ACC112 (cell line): Measurements from ENCODE around the gene C4orf50.

Experiments
- H2AFZ ChIP-seq: fragments of 200-600 bp; sonication (generic); one replicate; pipeline ENCODE4 v1.6.0; 2017; ENCODE audit warnings: antibody characterized with exemption, low read length; ENCODE audit not compliant: unreplicated experiment
- H3K27ac ChIP-seq: fragments of 200-600 bp; sonication (generic); 2 replicates; pipeline ENCODE4 v1.5.1; 2014; ENCODE audit warnings: low read depth, mild to moderate bottlenecking, antibody characterized with exemption, low read length, moderate library complexity
- H3K27me3 ChIP-seq: fragments of 200-600 bp; sonication (generic); 2 replicates; pipeline ENCODE4 v1.6.1; 2014; ENCODE audit warnings: mild to moderate bottlenecking, antibody characterized with exemption, low read length, moderate library complexity, mixed read lengths; ENCODE audit not compliant: insufficient read depth
- H3K36me3 ChIP-seq: fragments of 200-600 bp; sonication (generic); 2 replicates; pipeline ENCODE4 v1.6.1; 2016; ENCODE audit warnings: mild to moderate bottlenecking, antibody characterized with exemption, low read length, moderate library complexity, mixed read lengths; ENCODE audit not compliant: insufficient read depth
- H3K4me1 ChIP-seq: fragments of 200-600 bp; sonication (generic); one replicate; pipeline ENCODE4 v1.6.1; 2016; ENCODE audit warnings: low read length, mixed read lengths; ENCODE audit not compliant: insufficient read depth, unreplicated experiment, control insufficient read depth
- H3K4me3 ChIP-seq: fragments of 200-600 bp; sonication (generic); 2 replicates; pipeline ENCODE4 v1.5.1; 2014; ENCODE audit warnings: mild to moderate bottlenecking, low read depth, low read length
- H3K79me2 ChIP-seq: fragments of 200-600 bp; sonication (generic); one replicate; pipeline ENCODE4 v1.6.0; 2016; ENCODE audit warnings: low read length; ENCODE audit not compliant: control insufficient read depth, unreplicated experiment, insufficient read depth

Gene C4orf50

GRCh38 chr4:6055030-6055429 is 36.8 kb upstream of the C4orf50 start:
- H2AFZ ChIP-seq: no peak overlapping the region
- no peaks in the 10 kb centered on the region for H3K4me1 ChIP-seq
- no peaks in the 10 kb centered on the region for H3K36me3 ChIP-seq
- H3K27ac ChIP-seq: no peak overlapping the region
- no peaks in the 10 kb centered on the region for H3K79me2 ChIP-seq
- peaks cover 24% of the 10 kb centered on the region for H3K27me3 ChIP-seq
- no peak overlapping the region for H3K4me3 ChIP-seq

- Histone ChIP-seq H3K4me3 (no peak overlapping the region), H3K79me2 (no peaks in the 10 kb centered on the region), H3K36me3 (no peaks in the 10 kb centered on the region), H3K4me1 (no peaks in the 10 kb centered on the region), H3K27ac (no peak overlapping the region), H3K27me3 (peaks cover 24% of the 10 kb centered on the region), H2AFZ (no peak overlapping the region)
These were observed 36.1 kb upstream of the C4orf50 start for GRCh38 chr4:6054162-6054922.

- H3K27ac ChIP-seq: no peak overlapping the region
- no peaks in the 10 kb centered on the region for H3K36me3 ChIP-seq
- no peak overlapping the region for H2AFZ ChIP-seq
- H3K79me2 ChIP-seq: no peaks in the 10 kb centered on the region
- H3K27me3 ChIP-seq: peaks cover 24% of the 10 kb centered on the region
- no peak overlapping the region for H3K4me3 ChIP-seq
- no peaks in the 10 kb centered on the region for H3K4me1 ChIP-seq
These were observed 34.4 kb upstream of the C4orf50 start for GRCh38 chr4:6052679-6053078.

- H3K27ac ChIP-seq: no peak overlapping the region
- H3K36me3 ChIP-seq: no peaks in the 10 kb centered on the region
- H2AFZ ChIP-seq: no peak overlapping the region
- no peaks in the 10 kb centered on the region for H3K4me1 ChIP-seq
- no peak overlapping the region for H3K4me3 ChIP-seq
- H3K79me2 ChIP-seq: no peaks in the 10 kb centered on the region
- peaks cover 24% of the 10 kb centered on the region for H3K27me3 ChIP-seq
These were observed 32.3 kb upstream of the C4orf50 start for GRCh38 chr4:6050551-6050950.

GRCh38 chr4:6049985-6050384 is 31.8 kb upstream of the C4orf50 start:
- Histone ChIP-seq H3K79me2 (no peaks in the 10 kb centered on the region), H3K4me1 (no peaks in the 10 kb centered on the region), H3K27ac (no peak overlapping the region), H3K36me3 (no peaks in the 10 kb centered on the region), H3K4me3 (no peak overlapping the region), H2AFZ (no peak overlapping the region), H3K27me3 (peaks cover 24% of the 10 kb centered on the region)

- Histone ChIP-seq H3K36me3 (no peaks in the 10 kb centered on the region), H3K27me3 (peaks cover 24% of the 10 kb centered on the region), H3K4me3 (no peak overlapping the region), H3K4me1 (no peaks in the 10 kb centered on the region), H2AFZ (no peak overlapping the region), H3K79me2 (no peaks in the 10 kb centered on the region), H3K27ac (no peak overlapping the region)
These were observed 31.0 kb upstream of the C4orf50 start for GRCh38 chr4:6049278-6049677.

- Histone ChIP-seq H3K27ac (no peak overlapping the region), H2AFZ (no peak overlapping the region), H3K79me2 (no peaks in the 10 kb centered on the region), H3K4me1 (no peaks in the 10 kb centered on the region), H3K4me3 (no peak overlapping the region), H3K27me3 (peaks cover 21% of the 10 kb centered on the region), H3K36me3 (no peaks in the 10 kb centered on the region)
These were observed 30.3 kb upstream of the C4orf50 start for GRCh38 chr4:6048537-6048936.

- Histone ChIP-seq H3K4me1 (no peaks in the 10 kb centered on the region), H3K4me3 (no peak overlapping the region), H3K27me3 (peaks cover 13% of the 10 kb centered on the region), H2AFZ (no peak overlapping the region), H3K79me2 (no peaks in the 10 kb centered on the region), H3K27ac (no peak overlapping the region), H3K36me3 (no peaks in the 10 kb centered on the region)
These were observed 29.0 kb upstream of the C4orf50 start for GRCh38 chr4:6047130-6047673.

- no peaks in the 10 kb centered on the region for H3K4me1 ChIP-seq
- H3K4me3 ChIP-seq: no peak overlapping the region
- H3K27me3 ChIP-seq: peaks cover 10% of the 10 kb centered on the region
- H2AFZ ChIP-seq: no peak overlapping the region
- no peak overlapping the region for H3K27ac ChIP-seq
- no peaks in the 10 kb centered on the region for H3K79me2 ChIP-seq
- H3K36me3 ChIP-seq: no peaks in the 10 kb centered on the region
These were observed 28.4 kb upstream of the C4orf50 start for GRCh38 chr4:6046526-6047129.

GRCh38 chr4:6044805-6045204 is 26.6 kb upstream of the C4orf50 start:
- H3K36me3 ChIP-seq: no peaks in the 10 kb centered on the region
- H3K79me2 ChIP-seq: no peaks in the 10 kb centered on the region
- no peaks in the 10 kb centered on the region for H3K4me1 ChIP-seq
- no peak overlapping the region for H3K4me3 ChIP-seq
- H2AFZ ChIP-seq: no peak overlapping the region
- no peak overlapping the region for H3K27ac ChIP-seq
- H3K27me3 ChIP-seq: no peaks in the 10 kb centered on the region; the same call in 1 of the 2 replicates

GRCh38 chr4:6044276-6044675 is 26.0 kb upstream of the C4orf50 start:
- no peak overlapping the region for H3K4me3 ChIP-seq

More at GRCh38 chr4:6044276-6044675, 26.0 kb upstream of the C4orf50 start:
- H3K79me2 ChIP-seq: no peaks in the 10 kb centered on the region
- no peaks in the 10 kb centered on the region for H3K4me1 ChIP-seq
- no peak overlapping the region for H2AFZ ChIP-seq
- H3K27me3 ChIP-seq: no peaks in the 10 kb centered on the region; the same call in 1 of the 2 replicates
- no peaks in the 10 kb centered on the region for H3K36me3 ChIP-seq
- no peak overlapping the region for H3K27ac ChIP-seq
